T-helper 1 cell treated with Interleukin-12 subunit alpha and Interleukin-12 subunit beta and Interleukin-4 antibody, amounts not matched to agents 30 μg/mL and 1 μg/mL, for 36 hours (primary cell): ENCODE data around the gene TVP23A.
"Not testable (repeated sequence)": the region's sequence is repeated elsewhere in the genome, so short reads cannot be mapped to it uniquely, and the experiment has no call there.

Experiments used
- H3K27ac Mint-ChIP-seq: one replicate; pipeline ENCODE4 v1.8.0; 2021; ENCODE audit warnings: mild to moderate bottlenecking, mixed read lengths
- H3K27me3 Mint-ChIP-seq: one replicate; pipeline ENCODE4 v1.8.0; 2021; ENCODE audit warnings: low read depth, mixed read lengths
- H3K36me3 Mint-ChIP-seq: one replicate; pipeline ENCODE4 v1.8.0; 2021; ENCODE audit warnings: low read depth, mixed read lengths
- H3K4me1 Mint-ChIP-seq: one replicate; pipeline ENCODE4 v1.8.0; 2021; ENCODE audit warnings: low read depth, mixed read lengths
- H3K4me3 Mint-ChIP-seq: one replicate; pipeline ENCODE4 v1.8.0; 2021; ENCODE audit warnings: mild to moderate bottlenecking, moderate library complexity, mixed read lengths
- H3K9me3 Mint-ChIP-seq: one replicate; pipeline ENCODE4 v1.8.0; 2021; ENCODE audit warnings: mixed read lengths

TVP23A gene

DNA sequence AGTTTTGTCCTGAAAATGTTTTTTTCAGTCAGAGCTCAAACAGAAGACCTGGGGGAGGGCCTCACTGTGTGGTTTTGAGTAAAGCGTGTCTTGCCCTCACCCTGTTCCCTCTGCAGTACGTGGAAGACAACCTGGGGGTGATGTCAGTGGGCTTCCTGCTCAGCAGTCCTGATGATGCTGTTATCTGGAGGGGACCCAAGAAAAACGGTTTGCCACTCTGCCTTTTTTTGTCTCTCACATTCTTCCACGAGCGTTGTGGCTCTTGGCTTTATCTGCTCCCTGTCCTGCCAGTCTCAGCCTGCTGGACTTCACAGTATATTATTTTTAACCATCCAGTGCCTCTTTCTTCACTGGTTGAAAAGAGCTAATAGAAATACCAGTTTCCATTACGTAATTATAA lies 62.0 kb downstream of the TVP23A start:
- H3K9me3 Mint-ChIP-seq = no peaks in the 10 kb centered on the region
- H3K4me1 Mint-ChIP-seq = peaks cover 4% of the 10 kb centered on the region
- no peak overlapping the region for H3K4me3 Mint-ChIP-seq
- no peak overlapping the region for H3K27ac Mint-ChIP-seq
- peaks cover 37% of the 10 kb centered on the region for H3K36me3 Mint-ChIP-seq
- no peaks in the 10 kb centered on the region for H3K27me3 Mint-ChIP-seq

- peaks cover 9% of the 10 kb centered on the region for H3K4me1 Mint-ChIP-seq
- no peaks in the 10 kb centered on the region for H3K9me3 Mint-ChIP-seq
- no peaks in the 10 kb centered on the region for H3K27me3 Mint-ChIP-seq
- peaks cover 32% of the 10 kb centered on the region for H3K36me3 Mint-ChIP-seq
- H3K27ac Mint-ChIP-seq = no peak overlapping the region
- H3K4me3 Mint-ChIP-seq = no peak overlapping the region
These were observed 63.7 kb downstream of the TVP23A start for GRCh38 chr16:10754941-10755340.

GRCh38 chr16:10753670-10754069 lies 64.9 kb downstream of the TVP23A start:
- H3K36me3 Mint-ChIP-seq = peaks cover 26% of the 10 kb centered on the region
- H3K27me3 Mint-ChIP-seq = no peaks in the 10 kb centered on the region
- H3K4me1 Mint-ChIP-seq = peaks cover 17% of the 10 kb centered on the region
- H3K27ac Mint-ChIP-seq = no peak overlapping the region
- H3K9me3 Mint-ChIP-seq = no peaks in the 10 kb centered on the region
- H3K4me3 Mint-ChIP-seq = no peak overlapping the region

GRCh38 chr16:10752843-10753523 lies 65.6 kb downstream of the TVP23A start:
- Mint-ChIP-seq H3K4me1 (peaks cover 17% of the 10 kb centered on the region), H3K27ac (no peak overlapping the region), H3K9me3 (no peaks in the 10 kb centered on the region), H3K4me3 (no peak overlapping the region), H3K27me3 (no peaks in the 10 kb centered on the region), H3K36me3 (peaks cover 32% of the 10 kb centered on the region)

DNA sequence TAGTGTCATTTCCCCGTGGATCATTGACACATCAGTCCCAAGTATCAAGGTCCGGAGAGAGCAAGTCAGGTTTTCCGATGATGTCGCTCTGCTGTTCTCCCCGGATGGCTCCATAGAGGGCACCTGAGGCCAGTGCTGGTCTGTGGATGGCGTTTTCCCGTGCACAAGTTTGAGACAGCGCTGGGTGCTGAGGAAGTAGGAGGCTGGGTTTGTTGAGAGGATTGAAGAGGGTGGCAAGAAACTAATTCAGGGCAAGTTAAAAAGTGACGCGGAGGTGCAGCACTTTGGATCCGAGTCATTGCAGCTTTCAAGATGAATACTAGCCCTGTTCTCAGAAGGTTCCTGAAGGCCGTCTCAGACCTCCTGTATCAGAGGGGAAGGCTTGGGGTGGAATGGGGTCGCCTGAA lies 67.3 kb downstream of the TVP23A start:
- H3K27ac Mint-ChIP-seq = peak overlapping the region; percentile 34
- peaks cover 32% of the 10 kb centered on the region for H3K36me3 Mint-ChIP-seq
- H3K4me1 Mint-ChIP-seq = peaks cover 22% of the 10 kb centered on the region
- no peaks in the 10 kb centered on the region for H3K27me3 Mint-ChIP-seq
- no peaks in the 10 kb centered on the region for H3K9me3 Mint-ChIP-seq
- no peak overlapping the region for H3K4me3 Mint-ChIP-seq

- peaks cover 23% of the 10 kb centered on the region for H3K4me1 Mint-ChIP-seq
- no peaks in the 10 kb centered on the region for H3K9me3 Mint-ChIP-seq
- peaks cover 31% of the 10 kb centered on the region for H3K36me3 Mint-ChIP-seq
- no peak overlapping the region for H3K4me3 Mint-ChIP-seq
- no peak overlapping the region for H3K27ac Mint-ChIP-seq
- H3K27me3 Mint-ChIP-seq = no peaks in the 10 kb centered on the region
These were observed 67.8 kb downstream of the TVP23A start for GRCh38 chr16:10750793-10751192.

- no peak overlapping the region for H3K27ac Mint-ChIP-seq
- peaks cover 20% of the 10 kb centered on the region for H3K36me3 Mint-ChIP-seq
- H3K9me3 Mint-ChIP-seq = no peaks in the 10 kb centered on the region
- H3K4me3 Mint-ChIP-seq = peak overlapping the region; percentile 2
- H3K4me1 Mint-ChIP-seq = peaks cover 38% of the 10 kb centered on the region
- no peaks in the 10 kb centered on the region for H3K27me3 Mint-ChIP-seq
These were observed 72.8 kb downstream of the TVP23A start for GRCh38 chr16:10745841-10746240.

DNA sequence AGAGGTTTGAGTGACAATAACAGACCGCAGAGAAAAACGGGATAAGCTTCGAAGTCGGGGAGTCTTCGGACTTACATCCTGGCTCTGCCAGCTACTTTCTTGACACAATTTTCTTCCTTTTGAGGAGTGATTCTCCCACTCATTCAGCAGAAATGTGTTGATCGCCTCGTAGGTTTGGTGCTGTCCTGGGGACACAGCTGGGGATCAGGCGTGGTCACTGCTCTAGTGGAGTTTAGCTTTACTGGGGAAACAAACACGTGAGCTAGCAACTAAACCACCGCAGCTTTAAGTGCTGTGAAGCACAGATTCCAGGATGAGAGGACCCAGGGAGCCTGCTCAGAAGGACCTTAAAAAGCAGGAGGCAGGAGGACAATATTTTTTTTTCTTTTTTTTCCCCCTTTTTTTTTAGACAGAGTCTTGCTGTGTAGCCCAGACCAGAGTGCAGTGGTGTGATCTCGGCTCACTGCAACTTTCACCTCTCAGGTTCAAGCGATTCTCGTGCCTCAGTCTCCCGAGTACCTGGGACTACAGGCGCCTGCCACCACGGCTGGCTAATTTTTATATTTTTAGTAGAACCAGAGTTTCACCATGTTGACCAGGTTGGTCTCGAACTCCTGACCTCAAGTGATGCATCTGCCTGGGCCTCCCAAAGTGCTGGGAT lies 74.1 kb downstream of the TVP23A start:
- no peaks in the 10 kb centered on the region for H3K9me3 Mint-ChIP-seq
- H3K4me3 Mint-ChIP-seq = peak overlapping the region; percentile 92
- peak overlapping the region; percentile 88 for H3K27ac Mint-ChIP-seq
- H3K36me3 Mint-ChIP-seq = peaks cover 18% of the 10 kb centered on the region
- no peaks in the 10 kb centered on the region for H3K27me3 Mint-ChIP-seq
- peaks cover 44% of the 10 kb centered on the region for H3K4me1 Mint-ChIP-seq

DNA sequence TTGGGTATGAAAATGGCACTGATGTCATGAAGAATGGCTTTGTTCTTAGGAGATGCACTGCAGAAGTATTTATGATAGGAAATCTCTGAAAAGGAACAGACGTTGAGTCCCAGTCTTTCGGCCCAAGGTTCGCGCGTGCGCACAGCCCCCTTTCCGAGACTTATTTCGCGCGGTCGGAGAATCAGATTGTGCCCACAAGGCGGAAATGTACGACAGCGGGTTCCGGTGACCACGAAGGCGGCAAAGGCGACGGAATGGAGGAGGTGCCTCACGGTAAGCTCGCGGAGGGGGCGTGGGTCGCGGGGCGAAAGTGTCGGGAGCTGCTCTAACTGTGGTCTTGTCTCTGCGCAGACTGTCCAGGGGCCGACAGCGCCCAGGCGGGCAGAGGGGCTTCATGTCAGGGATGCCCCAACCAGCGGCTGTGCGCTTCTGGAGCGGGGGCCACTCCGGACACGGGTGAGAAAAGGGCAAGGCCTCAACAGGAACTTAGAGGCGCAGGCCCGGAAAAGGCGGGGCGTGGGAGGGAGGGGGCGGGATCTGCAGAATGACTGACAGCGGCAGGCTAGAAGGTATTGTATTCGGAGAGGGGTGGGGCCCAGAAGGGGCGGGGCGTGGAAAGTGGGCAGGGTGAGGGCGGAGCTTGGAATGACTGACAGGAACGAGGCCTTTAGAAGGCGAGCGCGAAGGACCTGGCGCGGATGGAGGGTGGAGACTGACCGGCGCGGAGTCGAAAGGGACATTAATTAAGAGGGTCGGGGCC lies 74.8 kb downstream of the TVP23A start, which contains the start of gene NUBP1:
Gene NUBP1 (plus strand): TSS at position 233 of the 760 bp plus-strand sequence. CDS start 22 bp downstream, at position 255.
- Mint-ChIP-seq H3K27me3 (no peaks in the 10 kb centered on the region), H3K4me1 (peaks cover 39% of the 10 kb centered on the region), H3K4me3 (peak within 1 kb of the TSS; percentile 92), H3K9me3 (no peaks in the 10 kb centered on the region), H3K36me3 (peaks cover 13% of the 10 kb centered on the region), H3K27ac (peak within 1 kb of the TSS; percentile 88)

- Mint-ChIP-seq H3K4me3 (peak overlapping the region; percentile 92), H3K4me1 (peaks cover 41% of the 10 kb centered on the region), H3K9me3 (no peaks in the 10 kb centered on the region), H3K36me3 (peaks cover 10% of the 10 kb centered on the region), H3K27me3 (no peaks in the 10 kb centered on the region), H3K27ac (peak overlapping the region; percentile 88)
These were observed 75.4 kb downstream of the TVP23A start for GRCh38 chr16:10743227-10743609.

DNA sequence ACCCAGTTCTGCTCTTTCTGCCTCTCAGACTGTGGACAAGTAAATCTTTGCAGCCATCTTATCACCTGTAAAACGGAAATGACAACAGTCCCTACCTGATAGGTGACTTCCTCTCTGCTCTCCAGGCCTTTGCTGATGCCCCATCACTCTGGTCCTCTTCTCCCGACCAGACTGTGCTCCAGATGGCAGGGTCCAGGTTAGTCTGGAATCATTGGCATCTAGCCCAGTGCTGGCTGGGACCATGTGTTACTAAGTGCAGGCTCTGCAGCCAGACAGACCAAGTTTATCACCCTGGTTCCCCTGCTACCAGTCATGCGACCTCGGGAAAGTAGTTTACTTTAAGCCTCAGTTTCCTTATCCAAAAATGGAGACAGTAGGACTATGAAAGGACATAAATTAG lies 76.8 kb downstream of the TVP23A start:
- peaks cover 44% of the 10 kb centered on the region for H3K4me1 Mint-ChIP-seq
- peaks cover 5% of the 10 kb centered on the region for H3K36me3 Mint-ChIP-seq
- no peak overlapping the region for H3K27ac Mint-ChIP-seq
- H3K9me3 Mint-ChIP-seq = no peaks in the 10 kb centered on the region
- no peaks in the 10 kb centered on the region for H3K27me3 Mint-ChIP-seq
- H3K4me3 Mint-ChIP-seq = no peak overlapping the region

GRCh38 chr16:10741249-10741648 lies 77.3 kb downstream of the TVP23A start:
- peaks cover 42% of the 10 kb centered on the region for H3K4me1 Mint-ChIP-seq
- H3K27ac Mint-ChIP-seq, H3K9me3 Mint-ChIP-seq, H3K4me3 Mint-ChIP-seq, H3K27me3 Mint-ChIP-seq, H3K36me3 Mint-ChIP-seq: not testable (repeated sequence)

DNA sequence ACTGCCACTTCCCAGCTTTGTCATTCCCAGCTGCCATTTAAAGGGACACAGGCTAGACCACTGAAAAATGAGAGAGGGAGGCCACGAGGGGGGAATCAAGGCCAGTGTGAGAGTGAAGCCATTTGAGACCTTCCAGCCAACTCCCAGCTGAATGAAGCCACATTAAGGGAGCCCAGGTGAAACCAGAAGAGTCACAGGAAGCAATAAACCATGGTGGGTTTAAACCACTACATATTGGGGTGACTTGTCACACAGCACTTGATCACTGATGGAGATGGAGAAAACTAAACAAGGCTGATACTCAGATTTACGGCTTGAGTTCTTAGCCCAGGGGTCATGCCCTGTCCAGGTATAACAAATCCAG lies 77.8 kb downstream of the TVP23A start:
- no peak overlapping the region for H3K4me3 Mint-ChIP-seq
- peaks cover 41% of the 10 kb centered on the region for H3K4me1 Mint-ChIP-seq
- H3K36me3 Mint-ChIP-seq = peaks cover 3% of the 10 kb centered on the region
- H3K9me3 Mint-ChIP-seq = no peaks in the 10 kb centered on the region
- H3K27ac Mint-ChIP-seq = no peak overlapping the region
- H3K27me3 Mint-ChIP-seq = no peaks in the 10 kb centered on the region

GRCh38 chr16:10740000-10740844 lies 78.4 kb downstream of the TVP23A start:
- Mint-ChIP-seq H3K36me3 (no peaks in the 10 kb centered on the region), H3K4me1 (peaks cover 36% of the 10 kb centered on the region), H3K27ac (no peak overlapping the region), H3K9me3 (no peaks in the 10 kb centered on the region), H3K4me3 (no peak overlapping the region), H3K27me3 (no peaks in the 10 kb centered on the region)
